ENCODE results near the gene PACRG.

The PACRG gene

GRCh38 chr6:163228041-163228440 is 500.3 kb downstream of the PACRG start:
- ATAC-seq = no peak
- TF ChIP-seq RARB (CRISPR knock-in tag; IDR thresholded peaks at IDR 0.05) = no peak
- no peak for TF ChIP-seq CREB5 (CRISPR knock-in tag; IDR thresholded peaks at IDR 0.05; ENCODE audit: low read depth)
- no peak for TF ChIP-seq OSR1 (CRISPR knock-in tag; IDR thresholded peaks at IDR 0.05)
- no peak for TF ChIP-seq TCF4 (CRISPR knock-in tag; IDR thresholded peaks at IDR 0.05; ENCODE audit: borderline replicate concordance)
- TF ChIP-seq PATZ1 (CRISPR knock-in tag; IDR thresholded peaks at IDR 0.05; ENCODE audit: borderline replicate concordance) = no peak
- TF ChIP-seq TOX (CRISPR knock-in tag; IDR thresholded peaks at IDR 0.05; ENCODE audit: borderline replicate concordance) = no peak
- TF ChIP-seq ZNF8 (CRISPR knock-in tag; IDR thresholded peaks at IDR 0.05) = no peak
- no peak for TF ChIP-seq POU6F1 (CRISPR knock-in tag; IDR thresholded peaks at IDR 0.05; ENCODE audit: borderline replicate concordance, low read depth)
- TF ChIP-seq PPARA (CRISPR knock-in tag; IDR thresholded peaks at IDR 0.05; ENCODE audit: borderline replicate concordance) = no peak
- TF ChIP-seq ZFP3 (CRISPR knock-in tag; IDR thresholded peaks at IDR 0.05) = no peak
- no peak for TF ChIP-seq BACH2 (CRISPR knock-in tag; IDR thresholded peaks at IDR 0.05; ENCODE audit: borderline replicate concordance)
- no peak for TF ChIP-seq ISL1 (CRISPR knock-in tag; IDR thresholded peaks at IDR 0.05)

- ATAC-seq = no peak
- TF ChIP-seq BACH2 (CRISPR knock-in tag; IDR thresholded peaks at IDR 0.05; ENCODE audit: borderline replicate concordance) (no peak), CSRNP3 (CRISPR knock-in tag; IDR thresholded peaks at IDR 0.05) (no peak), ZNF565 (CRISPR knock-in tag; conservative IDR thresholded peaks at IDR 0.05; ENCODE audit: low read depth) (no peak), ZNF8 (CRISPR knock-in tag; IDR thresholded peaks at IDR 0.05) (no peak), RARB (CRISPR knock-in tag; IDR thresholded peaks at IDR 0.05) (no peak)
Measured at GRCh38 chr6:163229050-163229449, 501.3 kb downstream of the PACRG start.

- ATAC-seq = no peak
- TF ChIP-seq SNAI2 (CRISPR knock-in tag; IDR thresholded peaks at IDR 0.05) = no peak
- TF ChIP-seq OSR1 (CRISPR knock-in tag; IDR thresholded peaks at IDR 0.05) = no peak
- no peak for TF ChIP-seq CSDC2 (CRISPR knock-in tag; IDR thresholded peaks at IDR 0.05)
- TF ChIP-seq ZFP30 (CRISPR knock-in tag; IDR thresholded peaks at IDR 0.05) = no peak
- TF ChIP-seq ZC3H10 (CRISPR knock-in tag; IDR thresholded peaks at IDR 0.05) = no peak
- TF ChIP-seq TOX (CRISPR knock-in tag; IDR thresholded peaks at IDR 0.05; ENCODE audit: borderline replicate concordance) = no peak
- no peak for TF ChIP-seq PATZ1 (CRISPR knock-in tag; IDR thresholded peaks at IDR 0.05; ENCODE audit: borderline replicate concordance)
- no peak for TF ChIP-seq CSRNP3 (CRISPR knock-in tag; IDR thresholded peaks at IDR 0.05)
- no peak for TF ChIP-seq ZNF565 (CRISPR knock-in tag; conservative IDR thresholded peaks at IDR 0.05; ENCODE audit: low read depth)
- no peak for TF ChIP-seq TSHZ2 (CRISPR knock-in tag; IDR thresholded peaks at IDR 0.05)
- TF ChIP-seq ZNF8 (CRISPR knock-in tag; IDR thresholded peaks at IDR 0.05) = no peak
- TF ChIP-seq ZFP3 (CRISPR knock-in tag; IDR thresholded peaks at IDR 0.05) = no peak
Measured at GRCh38 chr6:163230901-163231300, 503.1 kb downstream of the PACRG start.
